ENCODE measurements around the gene PTRHD1.

PTRHD1 gene

GRCh38 chr2:24771764-24772586, 21.2 kb downstream of the PTRHD1 start:
- TF ChIP-seq ZNF274 (IDR thresholded peaks at IDR 0.05; ENCODE audit: low read depth, low read length): no peak
- no peak overlapping the region for H3K4me3 ChIP-seq (ENCODE audit: low read length)

DNA sequence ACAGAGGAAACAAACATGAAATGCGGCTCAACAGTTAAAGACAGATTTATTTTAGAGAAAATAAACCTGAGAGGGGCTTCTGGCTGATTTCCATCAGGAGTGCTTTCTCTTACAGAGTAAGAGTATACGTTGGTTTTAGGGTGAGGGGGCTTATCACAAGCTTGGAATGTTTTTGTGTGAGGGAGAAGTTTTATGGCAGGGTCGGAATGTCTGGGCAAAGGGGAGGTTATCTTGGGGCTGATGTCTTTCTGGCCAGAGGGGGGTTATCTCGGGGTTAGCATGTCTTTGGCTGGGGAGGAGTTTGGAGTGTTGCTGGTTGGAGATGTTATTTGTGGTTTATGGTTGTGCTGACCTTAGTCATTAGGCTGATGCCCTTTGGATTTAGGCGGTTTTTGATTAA, 22.1 kb downstream of the PTRHD1 start:
- H3K4me3 ChIP-seq (ENCODE audit: low read length): no peak overlapping the region
- TF ChIP-seq ZNF274 (IDR thresholded peaks at IDR 0.05; ENCODE audit: low read depth, low read length): no peak

- H3K4me3 ChIP-seq (ENCODE audit: low read length): no peak overlapping the region
- TF ChIP-seq ZNF274 (IDR thresholded peaks at IDR 0.05; ENCODE audit: low read depth, low read length): no peak
Observed at GRCh38 chr2:24768601-24769000, 24.6 kb downstream of the PTRHD1 start.

- no peak overlapping the region for H3K4me3 ChIP-seq (ENCODE audit: low read length)
- no peak for TF ChIP-seq ZNF274 (IDR thresholded peaks at IDR 0.05; ENCODE audit: low read depth, low read length)
Observed at GRCh38 chr2:24768013-24768412, 25.2 kb downstream of the PTRHD1 start.

GRCh38 chr2:24766609-24767008, 26.6 kb downstream of the PTRHD1 start:
- no peak for TF ChIP-seq ZNF274 (IDR thresholded peaks at IDR 0.05; ENCODE audit: low read depth, low read length)
- no peak overlapping the region for H3K4me3 ChIP-seq (ENCODE audit: low read length)

DNA sequence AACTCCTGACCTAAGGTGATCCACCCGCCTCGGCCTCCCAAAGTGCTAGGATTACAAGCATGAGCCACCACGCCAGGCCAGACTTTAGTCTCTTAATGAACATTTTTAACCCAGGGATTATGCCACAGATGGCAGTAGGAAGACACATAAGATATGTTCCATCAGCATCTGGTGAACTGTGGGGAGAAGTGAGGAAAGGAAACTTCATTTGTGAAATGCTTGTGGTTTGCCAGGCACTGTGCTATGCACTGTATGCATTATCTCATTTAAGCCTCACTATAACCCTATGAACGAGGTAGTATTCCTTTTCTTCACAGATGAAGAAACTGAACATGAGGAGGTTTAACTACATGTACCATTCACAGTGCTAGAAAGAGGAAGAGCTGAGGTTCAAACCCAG, 29.3 kb downstream of the PTRHD1 start:
- H3K4me3 ChIP-seq (ENCODE audit: low read length): no peak overlapping the region
- no peak for TF ChIP-seq ZNF274 (IDR thresholded peaks at IDR 0.05; ENCODE audit: low read depth, low read length)

DNA sequence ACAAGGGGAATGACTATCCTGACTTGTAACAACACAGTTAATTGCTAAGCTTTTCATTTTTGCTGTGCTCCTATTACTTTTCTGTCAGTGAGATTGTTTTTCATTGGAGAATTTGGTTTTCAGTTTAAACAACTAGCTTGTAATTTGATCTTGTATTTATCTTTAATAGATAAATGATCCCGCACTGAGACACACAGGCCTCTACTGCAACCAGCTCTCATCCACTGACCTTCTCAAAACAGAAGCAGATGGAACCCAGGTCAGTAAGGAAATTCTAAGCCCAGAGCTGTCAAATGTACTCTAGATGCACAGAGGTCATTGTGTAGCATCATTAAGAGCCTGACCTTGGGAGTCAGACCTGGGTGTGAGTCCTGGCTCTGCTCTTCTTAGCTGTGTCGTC, 30.7 kb downstream of the PTRHD1 start:
- no peak overlapping the region for H3K4me3 ChIP-seq (ENCODE audit: low read length)
- no peak for TF ChIP-seq ZNF274 (IDR thresholded peaks at IDR 0.05; ENCODE audit: low read depth, low read length)

DNA sequence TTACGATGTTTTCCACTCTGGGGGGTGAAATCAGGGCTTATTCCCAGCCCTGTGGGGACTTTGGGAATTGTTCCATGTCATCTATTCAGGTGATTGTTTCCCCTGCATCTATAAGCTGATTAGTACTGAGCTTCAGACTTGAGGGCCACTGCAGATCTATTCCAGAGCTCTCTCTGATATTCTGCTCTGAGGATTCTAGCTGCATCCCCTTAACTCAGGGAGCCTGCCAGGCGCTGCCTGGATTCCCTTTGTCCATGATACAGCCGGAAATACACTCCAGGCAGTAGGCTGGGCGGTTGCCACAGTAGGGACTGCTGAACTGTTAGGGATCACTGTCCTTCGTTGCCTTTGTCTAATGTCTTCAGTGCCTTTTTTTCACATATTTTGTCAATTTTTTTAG, 31.3 kb downstream of the PTRHD1 start:
- TF ChIP-seq ZNF274 (IDR thresholded peaks at IDR 0.05; ENCODE audit: low read depth, low read length): no peak

DNA sequence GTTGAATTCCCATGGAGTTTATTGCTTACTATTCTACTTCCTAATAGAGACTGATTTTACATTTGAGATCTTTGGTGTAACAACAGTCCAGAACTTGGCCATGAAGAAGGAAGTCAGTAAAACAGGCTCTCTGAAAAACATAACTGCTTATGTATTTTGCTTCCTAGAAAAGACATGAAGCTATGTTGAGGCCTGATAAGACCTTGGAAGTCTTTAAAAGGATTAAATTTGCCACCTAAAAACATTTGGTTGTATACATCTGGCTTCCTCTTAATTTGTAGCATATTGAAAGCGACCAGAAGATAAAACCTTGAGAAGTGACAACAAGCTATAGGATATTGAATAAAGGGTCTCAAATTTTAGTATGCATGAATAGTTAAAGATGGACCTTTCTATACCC, 36.4 kb downstream of the PTRHD1 start:
- TF ChIP-seq ZNF274 (IDR thresholded peaks at IDR 0.05; ENCODE audit: low read depth, low read length): no peak
- no peak overlapping the region for H3K4me3 ChIP-seq (ENCODE audit: low read length)

More for the DNA sequence above, 31.3 kb downstream of the PTRHD1 start:
- H3K4me3 ChIP-seq (ENCODE audit: low read length): no peak overlapping the region

- H3K4me3 ChIP-seq (ENCODE audit: low read length): no peak overlapping the region
- no peak for TF ChIP-seq ZNF274 (IDR thresholded peaks at IDR 0.05; ENCODE audit: low read depth, low read length)
Observed at GRCh38 chr2:24754985-24755705, 38.0 kb downstream of the PTRHD1 start.

GRCh38 chr2:24749069-24749691, 44.0 kb downstream of the PTRHD1 start:
- TF ChIP-seq ZNF274 (IDR thresholded peaks at IDR 0.05; ENCODE audit: low read depth, low read length): no peak
- no peak overlapping the region for H3K4me3 ChIP-seq (ENCODE audit: low read length)

- no peak overlapping the region for H3K4me3 ChIP-seq (ENCODE audit: low read length)
- TF ChIP-seq ZNF274 (IDR thresholded peaks at IDR 0.05; ENCODE audit: low read depth, low read length): no peak
Observed at GRCh38 chr2:24747299-24747698, 45.9 kb downstream of the PTRHD1 start.

- TF ChIP-seq ZNF274 (IDR thresholded peaks at IDR 0.05; ENCODE audit: low read depth, low read length): no peak
Observed at GRCh38 chr2:24745825-24746224, 47.4 kb downstream of the PTRHD1 start.

DNA sequence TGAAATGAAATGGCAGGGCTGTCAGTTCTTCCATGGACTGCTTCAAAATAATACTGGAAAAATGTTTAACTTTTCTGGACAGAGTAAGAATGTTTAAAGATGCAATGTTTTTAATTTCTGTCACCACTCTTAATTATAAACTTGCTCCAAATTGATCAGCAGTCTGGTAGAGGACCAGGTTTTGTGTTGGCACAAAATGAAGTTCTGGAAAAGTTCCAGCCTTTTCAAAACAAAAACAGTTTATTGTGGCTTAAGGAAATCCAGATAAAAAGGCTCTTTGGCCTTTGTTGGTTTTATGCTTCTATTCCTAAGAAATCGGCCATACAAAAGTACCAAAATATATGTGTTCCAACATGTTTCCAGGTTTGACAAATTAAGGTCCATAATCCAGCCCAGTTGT, 48.8 kb downstream of the PTRHD1 start:
- TF ChIP-seq ZNF274 (IDR thresholded peaks at IDR 0.05; ENCODE audit: low read depth, low read length): no peak
- no peak overlapping the region for H3K4me3 ChIP-seq (ENCODE audit: low read length)

More at GRCh38 chr2:24745825-24746224, 47.4 kb downstream of the PTRHD1 start:
- H3K4me3 ChIP-seq (ENCODE audit: low read length): no peak overlapping the region

- no peak overlapping the region for H3K4me3 ChIP-seq (ENCODE audit: low read length)
- TF ChIP-seq ZNF274 (IDR thresholded peaks at IDR 0.05; ENCODE audit: low read depth, low read length): no peak
Observed at GRCh38 chr2:24743924-24744323, 49.3 kb downstream of the PTRHD1 start.

Measured in GM08714 (cell line).